ENCODE results near the gene CRADD. TPM values are rescaled to one million over a fixed set of nuclear protein-coding genes. Genes with fewer than 3 reads are reported as not detected.
A peak's percentile ranks its signal among the peaks of the same experiment; 100 is the strongest.

Gene CRADD
- total RNA-seq, 1 experiment from 2014 or later, result 7.6 TPM

DNA sequence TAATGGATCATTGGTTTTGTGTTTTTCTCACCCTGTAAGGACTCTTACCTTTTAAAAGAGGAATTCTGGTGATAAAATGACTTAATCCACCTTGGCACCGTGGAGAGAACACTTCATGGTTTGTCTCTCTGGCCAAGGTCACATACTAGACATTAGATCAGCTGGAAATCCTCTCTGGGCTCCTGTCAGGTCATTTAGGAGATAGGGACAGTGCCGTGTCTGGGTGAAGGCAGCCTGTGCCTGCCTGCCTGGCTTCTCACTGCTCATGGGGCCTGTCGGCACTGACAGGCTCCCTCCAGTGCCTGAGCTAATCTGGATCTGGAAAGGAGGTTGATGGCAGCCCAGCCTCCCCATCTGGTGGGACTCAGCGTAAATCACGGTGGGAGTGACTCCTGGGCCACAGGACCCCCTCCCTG lies 5.7 kb downstream of the CRADD start:
- H4K8ac ChIP-seq (replicated peaks; ENCODE audit: insufficient read length, low read depth, low read length), result no peak overlapping the region
- no peak overlapping the region for H3T11ph ChIP-seq (ENCODE audit: low read length)
- no peaks in the 10 kb centered on the region for H3K9me3 ChIP-seq (ENCODE audit: control insufficient read depth, low read depth, low read length)
- no peaks in the 10 kb centered on the region for H3K27me3 ChIP-seq (ENCODE audit: insufficient read depth, low read length)
- no CpG with 5 or more reads among the region's 5 CpGs for WGBS (ENCODE audit: extremely low coverage, insufficient read length, low lambda C conversion rate)
- H3K18ac ChIP-seq (ENCODE audit: insufficient read length, low read depth, low read length), result no peak overlapping the region
- no peaks in the 10 kb centered on the region for H3K79me1 ChIP-seq (ENCODE audit: insufficient read depth, low read depth, low read length, poor library complexity, severe bottlenecking)
- H3K23ac ChIP-seq (ENCODE audit: insufficient read length, low read depth, low read length), result no peak overlapping the region
- H2BK20ac ChIP-seq (ENCODE audit: low read depth, low read length, poor library complexity, severe bottlenecking), result no peak overlapping the region
- no peak overlapping the region for H3K14ac ChIP-seq (ENCODE audit: insufficient read depth, low read length)
- no peak overlapping the region for H3K56ac ChIP-seq (ENCODE audit: insufficient read length, low read depth, low read length)
- H3K27me3 Mint-ChIP-seq (ENCODE audit: low read depth), result no peaks in the 10 kb centered on the region; the same call in 1 of the 2 replicates
- H2BK15ac ChIP-seq (ENCODE audit: low read depth, low read length), result no peak overlapping the region
- H3K23me2 ChIP-seq (ENCODE audit: insufficient read length, low read depth, low read length, poor library complexity, severe bottlenecking), result peaks cover 3% of the 10 kb centered on the region
- H3K9me3 Mint-ChIP-seq, result no peaks in the 10 kb centered on the region
- no peak overlapping the region for H2BK12ac ChIP-seq (ENCODE audit: insufficient read length, low read depth, low read length)
- H3K9ac ChIP-seq (ENCODE audit: extremely low read depth, insufficient read length, low read length), result no peak overlapping the region
- peaks cover 3% of the 10 kb centered on the region; the same call in 1 of the 2 replicates for H3K4me1 ChIP-seq (ENCODE audit: insufficient read depth, low read length)
- no peaks in the 10 kb centered on the region for H3K79me2 ChIP-seq (ENCODE audit: insufficient read depth, low read length)
- H4K91ac ChIP-seq (ENCODE audit: insufficient read length, low read depth, low read length), result no peak overlapping the region
- H3K27ac Mint-ChIP-seq, result peak overlapping the region in 1 of 3 experiments; percentile 24; a peak in 3 of 7 replicates
- no peak overlapping the region for H2AFZ ChIP-seq (ENCODE audit: low read length)
- no peak for TF ChIP-seq CTCF (conservative IDR thresholded peaks at IDR 0.05)
- peak; percentile 57 for DNase-seq
- H2BK120ac ChIP-seq (ENCODE audit: low read depth, low read length, poor library complexity, severe bottlenecking), result no peak overlapping the region
- no peaks in the 10 kb centered on the region for H4K20me1 ChIP-seq (ENCODE audit: control insufficient read depth, insufficient read depth, insufficient read length)
- no peak overlapping the region for H4K5ac ChIP-seq (ENCODE audit: insufficient read length, low read depth, low read length)
- H3K4me2 ChIP-seq (ENCODE audit: insufficient read depth, insufficient read length, low read length), result no peak overlapping the region
- no peak overlapping the region for H3K4ac ChIP-seq (ENCODE audit: low read depth, low read length)
- H3K4me1 Mint-ChIP-seq, result peaks cover 39 to 48% of the 10 kb centered on the region in 2 experiments
- peaks cover 0 to 5% (median 5%) of the 10 kb centered on the region in 3 experiments; a peak in 1 of 7 replicates for H3K36me3 Mint-ChIP-seq (ENCODE audit: insufficient read depth in 1 of 3, low read depth in 3 of 3)
- no peak overlapping the region for H2AK5ac ChIP-seq (ENCODE audit: insufficient read length, low read length)
- no peak overlapping the region for H3K27ac ChIP-seq (ENCODE audit: insufficient read length, low read depth, low read length)
- no peak overlapping the region for H3K4me3 Mint-ChIP-seq
- H2BK5ac ChIP-seq (ENCODE audit: insufficient read length, low read length), result no peak overlapping the region

Data from H9 (cell line).